ENCODE measurements around the gene HEMK1. TPM values are rescaled to one million over a fixed set of nuclear protein-coding genes. Genes with fewer than 3 reads are reported as not detected.

The HEMK1 gene
- total RNA-seq, 2 donors from 2014 or later, result 8.5 to 17.1 TPM

DNA sequence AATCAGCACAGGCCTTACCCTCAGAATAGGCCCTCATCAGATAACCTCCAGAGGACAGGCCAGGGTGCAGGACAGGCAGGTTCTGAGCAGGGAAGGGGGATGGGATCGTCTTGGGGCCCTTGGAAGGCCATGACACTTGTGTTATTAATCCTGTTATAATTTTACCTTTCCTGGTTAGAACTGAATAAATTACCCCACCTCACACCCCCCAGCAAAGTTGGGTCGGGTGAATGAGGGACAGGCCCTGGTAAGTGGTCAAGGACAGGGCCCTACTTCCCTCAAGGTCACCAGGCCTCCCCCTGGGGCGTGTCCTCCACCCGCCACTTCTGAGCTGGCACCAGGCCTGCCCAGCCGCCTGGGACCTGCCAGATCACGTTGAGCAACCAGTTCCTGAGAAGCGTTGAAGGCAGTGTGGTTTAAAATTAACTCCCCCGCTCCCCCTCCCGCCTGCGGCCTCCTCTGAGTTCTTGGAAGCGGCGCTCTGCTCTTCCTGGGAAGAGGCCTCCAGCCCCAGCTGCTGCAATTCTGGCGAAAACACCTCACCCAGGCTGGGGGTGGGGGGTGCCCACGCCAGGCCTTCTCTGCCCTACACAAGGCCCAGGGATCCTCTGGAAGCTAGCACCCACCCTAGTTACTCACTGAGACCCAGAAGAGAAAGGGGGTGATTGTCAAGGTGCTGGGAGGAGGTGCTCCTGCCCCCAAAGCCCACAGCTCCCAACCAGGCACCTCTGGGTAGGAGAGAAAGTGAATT lies 31.7 kb downstream of the HEMK1 start:
- H3K4me1 ChIP-seq (replicated peaks), result peaks cover 25% of the 10 kb centered on the region
- H3K27ac ChIP-seq, result peak overlapping the region; percentile 91 to 95
- intact Hi-C loops (cut with DNase I), result no loop called here
- H3K9me3 ChIP-seq, result no peaks in the 10 kb centered on the region
- H3K36me3 ChIP-seq, result no peaks in the 10 kb centered on the region
- H3K27me3 ChIP-seq (replicated peaks; ENCODE audit: insufficient read depth), result no peaks in the 10 kb centered on the region
- H3K4me3 ChIP-seq, result no peak overlapping the region
- 1% methylated on average over 14 of the region's 14 CpGs for WGBS
- DNase-seq (ENCODE audit: low spot score), result peak; percentile 96
- peak; percentile 47 for TF ChIP-seq POLR2A (IDR thresholded peaks at IDR 0.05)
- peak; percentile 98 for TF ChIP-seq POLR2AphosphoS5 (IDR thresholded peaks at IDR 0.05)
- TF ChIP-seq, protein P1, sequence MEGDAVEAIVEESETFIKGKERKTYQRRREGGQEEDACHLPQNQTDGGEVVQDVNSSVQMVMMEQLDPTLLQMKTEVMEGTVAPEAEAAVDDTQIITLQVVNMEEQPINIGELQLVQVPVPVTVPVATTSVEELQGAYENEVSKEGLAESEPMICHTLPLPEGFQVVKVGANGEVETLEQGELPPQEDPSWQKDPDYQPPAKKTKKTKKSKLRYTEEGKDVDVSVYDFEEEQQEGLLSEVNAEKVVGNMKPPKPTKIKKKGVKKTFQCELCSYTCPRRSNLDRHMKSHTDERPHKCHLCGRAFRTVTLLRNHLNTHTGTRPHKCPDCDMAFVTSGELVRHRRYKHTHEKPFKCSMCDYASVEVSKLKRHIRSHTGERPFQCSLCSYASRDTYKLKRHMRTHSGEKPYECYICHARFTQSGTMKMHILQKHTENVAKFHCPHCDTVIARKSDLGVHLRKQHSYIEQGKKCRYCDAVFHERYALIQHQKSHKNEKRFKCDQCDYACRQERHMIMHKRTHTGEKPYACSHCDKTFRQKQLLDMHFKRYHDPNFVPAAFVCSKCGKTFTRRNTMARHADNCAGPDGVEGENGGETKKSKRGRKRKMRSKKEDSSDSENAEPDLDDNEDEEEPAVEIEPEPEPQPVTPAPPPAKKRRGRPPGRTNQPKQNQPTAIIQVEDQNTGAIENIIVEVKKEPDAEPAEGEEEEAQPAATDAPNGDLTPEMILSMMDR (IDR thresholded peaks at IDR 0.05), result no peak

DNA sequence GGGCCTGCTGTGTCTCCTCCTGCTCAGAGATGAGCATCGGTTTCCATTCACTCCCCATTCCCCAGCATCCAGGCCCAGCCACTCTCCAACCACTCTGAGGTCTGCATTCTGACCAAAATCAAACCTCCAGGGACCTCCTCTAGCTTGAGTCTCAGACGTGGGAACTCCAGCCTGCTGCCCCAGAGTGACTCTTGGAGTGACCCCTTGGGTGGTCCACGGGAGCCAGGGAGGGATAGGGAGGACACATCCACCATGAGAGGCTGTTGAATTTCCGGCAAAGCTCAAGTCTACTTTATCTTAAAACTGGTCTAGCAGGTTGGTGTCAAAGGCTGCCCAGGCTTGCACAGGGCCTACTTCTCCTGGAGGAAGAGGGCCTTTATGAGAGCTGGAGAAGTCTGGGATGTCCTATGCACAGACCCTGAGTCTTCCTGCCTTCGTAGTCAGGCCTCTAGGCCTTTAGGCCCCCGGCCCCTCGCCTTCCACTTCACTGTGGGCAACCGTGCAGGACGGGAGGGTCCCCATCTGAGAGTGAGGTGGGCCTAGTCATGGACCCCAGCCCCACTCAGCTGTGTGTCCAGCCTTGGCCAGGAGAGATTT lies 33.4 kb downstream of the HEMK1 start:
- Histone ChIP-seq H3K36me3 (no peaks in the 10 kb centered on the region), H3K27me3 (replicated peaks; ENCODE audit: insufficient read depth) (no peaks in the 10 kb centered on the region), H3K27ac (peak overlapping the region; percentile 91 to 95), H3K4me3 (no peak overlapping the region), H3K9me3 (no peaks in the 10 kb centered on the region), H3K4me1 (replicated peaks) (peaks cover 25% of the 10 kb centered on the region)
- intact Hi-C loops (cut with DNase I), result no loop called here
- TF ChIP-seq POLR2A (IDR thresholded peaks at IDR 0.05) (no peak), POLR2AphosphoS5 (IDR thresholded peaks at IDR 0.05) (peak; percentile 76)
- peak; percentile 76 for DNase-seq (ENCODE audit: low spot score)
- 61% methylated on average over 9 of the region's 9 CpGs for WGBS

DNA sequence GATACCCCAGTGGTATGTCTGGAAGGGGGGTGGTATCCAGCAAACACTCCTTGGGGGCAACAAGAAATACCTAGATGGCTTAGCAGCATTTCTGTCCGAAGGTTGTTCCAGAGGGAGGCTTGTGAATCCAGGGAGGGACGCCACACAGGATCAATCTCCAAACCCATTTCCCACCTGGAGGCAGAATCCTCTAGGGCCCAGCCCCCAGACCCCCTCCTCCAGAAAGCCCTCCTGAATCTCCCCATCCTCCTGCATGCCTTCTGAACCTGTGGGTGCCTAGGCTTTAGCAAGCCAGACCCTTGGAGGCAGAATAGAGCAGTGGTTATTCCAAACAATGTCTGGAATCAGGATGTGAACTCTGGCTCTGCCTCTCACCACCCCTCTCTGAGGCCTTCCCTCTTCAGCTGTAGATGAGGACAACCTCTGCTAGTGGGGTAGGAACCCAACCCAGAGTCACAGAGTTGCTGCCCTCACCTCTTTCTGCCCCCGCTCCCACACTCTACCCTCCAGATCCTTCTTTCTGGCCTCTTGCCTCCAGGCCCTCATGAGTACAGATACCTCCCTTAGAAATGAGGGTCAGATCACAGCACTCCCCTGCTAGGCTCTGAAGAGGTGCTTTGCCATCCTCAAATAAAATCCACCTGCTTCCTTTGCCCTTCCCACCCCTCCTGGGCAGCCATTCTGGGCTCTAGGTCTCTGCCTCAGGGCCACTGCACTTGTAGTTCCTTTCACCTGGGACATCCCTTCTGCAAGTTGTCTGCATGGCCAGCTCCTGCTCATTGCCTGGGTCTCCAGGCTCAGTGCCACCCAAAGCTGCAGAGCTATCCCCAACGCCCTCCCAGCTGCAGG lies 34.2 kb downstream of the HEMK1 start:
- no peak for DNase-seq (ENCODE audit: low spot score)
- Histone ChIP-seq H3K4me1 (replicated peaks) (peaks cover 27% of the 10 kb centered on the region), H3K36me3 (no peaks in the 10 kb centered on the region), H3K27me3 (replicated peaks; ENCODE audit: insufficient read depth) (no peaks in the 10 kb centered on the region), H3K4me3 (no peak overlapping the region), H3K27ac (peak overlapping the region; percentile 91 to 95), H3K9me3 (no peaks in the 10 kb centered on the region)
- TF ChIP-seq POLR2A (IDR thresholded peaks at IDR 0.05) (no peak), POLR2AphosphoS5 (IDR thresholded peaks at IDR 0.05) (no peak)
- TF ChIP-seq, protein P1 (IDR thresholded peaks at IDR 0.05), result no peak
- intact Hi-C loops (cut with DNase I), result no loop called here
- WGBS, result 64% methylated on average over 4 of the region's 4 CpGs

DNA sequence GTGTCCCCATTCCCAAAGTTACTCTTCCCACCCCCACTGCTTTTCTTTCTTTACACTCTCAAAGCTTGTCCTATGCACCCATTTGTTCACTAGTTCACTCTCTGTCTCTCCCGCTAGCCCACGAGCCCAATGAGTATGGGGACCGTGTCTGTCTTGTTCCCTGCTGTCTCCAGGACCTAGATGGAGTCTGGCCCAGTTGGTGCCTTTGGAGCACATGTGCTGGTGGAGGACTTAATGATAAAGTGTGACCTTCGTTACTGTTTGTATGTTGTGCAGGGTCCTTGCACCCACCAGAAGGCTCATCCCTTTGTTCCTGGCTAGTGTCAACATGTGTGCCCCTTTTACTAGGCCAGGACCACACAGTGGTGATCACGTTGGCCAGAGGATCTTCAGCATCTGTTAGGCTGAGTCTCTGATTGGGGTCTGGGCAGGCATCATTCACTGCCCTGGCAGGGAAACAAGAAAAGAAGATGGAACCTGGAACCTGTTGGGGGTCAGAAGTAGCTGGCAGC lies 34.8 kb downstream of the HEMK1 start:
- peaks cover 27% of the 10 kb centered on the region for H3K4me1 ChIP-seq (replicated peaks)
- H3K27ac ChIP-seq, result peak overlapping the region; percentile 91 to 95
- intact Hi-C loops (cut with DNase I), result no loop called here
- no peaks in the 10 kb centered on the region for H3K9me3 ChIP-seq
- WGBS, result 76% methylated on average over 5 of the region's 5 CpGs
- TF ChIP-seq, protein P1 (IDR thresholded peaks at IDR 0.05), result no peak
- no peak for TF ChIP-seq POLR2A (IDR thresholded peaks at IDR 0.05)
- TF ChIP-seq POLR2AphosphoS5 (IDR thresholded peaks at IDR 0.05), result no peak
- H3K27me3 ChIP-seq (replicated peaks; ENCODE audit: insufficient read depth), result no peaks in the 10 kb centered on the region
- no peak overlapping the region for H3K4me3 ChIP-seq
- no peak for DNase-seq (ENCODE audit: low spot score)
- no peaks in the 10 kb centered on the region for H3K36me3 ChIP-seq

Measured in prostate gland (tissue), 2 donors.